HTERT RPE-1 (cell line): ENCODE data around the gene ALG3.

Source experiments
- in situ Hi-C: fragments of 300-500 bp; cut with MboI; formaldehyde crosslinking; loops from 4 replicates; pipeline ENCODE4 v1.14.3; 2020; ENCODE audit warnings: low sequenced_read_pairs

Gene ALG3

DNA sequence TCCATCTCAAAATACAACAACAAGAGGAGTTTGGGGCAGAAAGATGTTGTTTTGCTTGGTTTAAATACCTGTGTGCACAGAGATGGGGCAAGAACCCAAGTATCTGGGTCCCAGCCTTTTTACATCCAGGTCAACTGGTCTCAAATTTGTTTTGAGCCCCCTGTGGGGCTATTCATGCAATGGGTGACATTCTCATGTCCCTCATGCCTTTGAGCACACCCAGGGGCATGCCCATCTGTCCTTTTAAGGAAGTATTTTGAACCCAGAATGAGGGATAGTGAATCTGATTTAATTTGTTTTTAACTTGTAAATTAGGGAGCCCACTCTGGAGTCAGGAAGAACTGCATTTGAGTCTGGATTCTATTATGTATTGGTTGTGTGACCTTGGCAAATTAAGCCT, 47.9 kb downstream of the ALG3 start:
- in situ Hi-C loops: no loop called here

DNA sequence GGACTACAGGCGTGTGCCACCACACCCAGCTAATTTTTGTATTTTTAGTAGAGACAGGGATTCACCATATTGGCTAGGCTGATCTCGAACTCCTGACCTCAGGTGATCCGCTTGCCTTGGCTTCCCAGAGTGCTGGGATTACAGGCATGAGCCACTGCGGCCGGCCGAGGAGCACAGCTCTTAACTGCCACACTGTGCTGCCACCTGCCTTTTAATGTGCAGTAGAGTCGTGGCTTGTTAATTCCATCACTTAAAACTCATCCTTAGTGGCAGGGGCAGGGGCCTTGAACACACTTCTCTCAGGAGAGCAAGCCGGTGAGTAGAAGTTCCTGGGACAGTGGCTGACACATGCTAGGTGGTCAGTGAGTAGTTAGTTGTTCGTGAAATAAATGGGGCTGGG, 50.3 kb downstream of the ALG3 start:
- in situ Hi-C loops: no loop called here

DNA sequence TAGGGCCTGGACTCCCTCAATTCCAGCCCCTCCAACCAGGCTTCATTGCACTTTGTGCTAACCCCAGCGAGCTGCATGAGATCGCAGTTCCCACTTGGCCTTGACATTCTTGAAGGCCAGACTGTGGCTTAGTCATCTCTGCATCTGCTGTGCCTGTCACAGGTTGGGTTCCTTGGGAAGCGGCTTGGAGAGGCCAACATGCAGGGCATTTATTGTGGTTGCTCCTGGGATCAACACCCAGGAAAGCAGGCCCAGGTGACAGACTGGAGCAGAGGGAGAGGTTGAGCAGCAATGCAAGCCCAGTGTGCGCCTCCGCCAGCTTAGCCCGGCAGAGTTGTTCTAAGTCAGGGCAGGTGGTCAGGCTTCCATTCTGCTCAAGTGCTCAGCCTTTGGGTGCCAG, 52.2 kb downstream of the ALG3 start:
- in situ Hi-C loops: no loop called here

DNA sequence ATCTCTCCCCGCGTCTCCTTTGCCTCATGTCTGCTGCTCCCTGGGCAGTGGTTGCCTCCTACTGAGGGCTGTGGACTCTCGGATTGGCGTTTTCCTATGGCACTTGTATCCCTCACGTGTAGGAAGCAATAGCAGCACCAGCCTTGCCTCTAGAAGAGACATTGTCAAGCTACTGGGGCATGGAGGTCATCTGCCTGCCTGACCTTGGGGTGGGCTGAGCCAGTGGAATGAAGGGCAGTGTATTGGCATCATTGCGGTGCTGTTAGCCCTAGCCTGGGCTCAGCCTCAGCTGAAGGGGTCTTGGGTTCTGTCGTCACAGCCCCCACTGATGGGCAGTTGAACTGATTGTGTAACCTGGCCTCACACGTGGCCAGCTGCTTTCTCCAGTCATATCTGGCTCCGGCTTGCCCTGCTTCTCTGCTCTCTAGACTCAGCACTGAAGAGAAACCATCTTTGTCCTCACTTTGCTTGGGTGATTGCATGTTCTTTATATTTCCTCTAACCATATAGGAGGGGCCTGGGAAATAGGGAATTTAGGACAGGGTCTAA, 54.7 kb downstream of the ALG3 start:
- in situ Hi-C loops: no loop called here

DNA sequence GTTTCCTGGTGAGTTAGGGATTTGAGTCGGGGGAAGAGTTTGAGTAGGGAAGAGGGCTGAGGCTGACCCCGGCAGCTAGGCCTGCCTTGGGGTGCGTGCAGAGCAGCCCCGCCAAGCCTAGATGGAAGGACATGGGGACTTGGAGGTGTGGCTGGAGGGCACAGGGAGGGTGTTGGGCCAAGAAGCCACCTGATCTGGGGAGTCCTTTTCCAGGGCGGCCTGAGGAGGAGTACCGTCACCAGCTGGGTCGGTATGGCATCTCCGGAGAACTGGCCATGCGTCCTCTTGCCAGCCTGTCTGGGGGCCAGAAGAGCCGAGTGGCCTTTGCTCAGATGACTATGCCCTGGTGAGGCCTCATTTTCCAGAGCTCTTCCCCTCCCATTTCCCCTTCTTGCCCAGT, 55.9 kb downstream of the ALG3 start:
- in situ Hi-C loops: no loop called here
